Muscle of back (tissue), 13 donors: Measurements from ENCODE around the gene RXRA. TPM values are rescaled to one million over a fixed set of nuclear protein-coding genes. Genes with fewer than 3 reads are reported as not detected.

Experiments used
- DNase-seq, 3 donors: peaks; one replicate each; pipeline versions ENCODE4 v3.0.0 to v3.0.0-alpha.2; 2013
- long read RNA-seq, 9 donors: transcript quantifications; one replicate each; lab custom pipeline, GENCODE V29; 2026
- polyA plus RNA-seq, 10 donors: library from polyadenylated mRNA; unstranded; fragments of 120-200 nt; gene quantifications; one replicate each; pipeline ENCODE4 v1.2.1, GENCODE V29; 2013; ENCODE audit not compliant: insufficient read length in 10 of 10

Gene RXRA
- polyA plus RNA-seq, result 10 to 100 TPM; 23.7 to 46.0 (median 28.1) TPM
- long read RNA-seq, donor 1, partial matches to known transcripts, result 10 of 14 reads
- long read RNA-seq, donor 1, other reads (novel, unspliced or antisense), result 0 of 14 reads
- long read RNA-seq, donor 2, transcript RXRA-202 (10 exons, 1,846 nt), result major isoform, 5 of 5 reads
- long read RNA-seq, donor 2, partial matches to known transcripts, result 0 of 5 reads
- long read RNA-seq, donor 2, other reads (novel, unspliced or antisense), result 0 of 5 reads
- long read RNA-seq, donor 3, result 0 reads
- long read RNA-seq, donor 4, partial matches to known transcripts, result 0 of 3 reads
- long read RNA-seq, donor 4, other reads (novel, unspliced or antisense), result 0 of 3 reads
- long read RNA-seq, donor 5, partial matches to known transcripts, result 5 of 7 reads
- long read RNA-seq, donor 5, other reads (novel, unspliced or antisense), result 0 of 7 reads
- long read RNA-seq, donor 6, transcript RXRA-202 (10 exons, 1,846 nt), result major isoform, 5 of 5 reads
- long read RNA-seq, donor 6, partial matches to known transcripts, result 0 of 5 reads
- long read RNA-seq, donor 6, other reads (novel, unspliced or antisense), result 0 of 5 reads
- long read RNA-seq, donor 7, transcript RXRA-202 (10 exons, 1,846 nt), result major isoform, 5 of 5 reads
- long read RNA-seq, donor 7, partial matches to known transcripts, result 0 of 5 reads
- long read RNA-seq, donor 7, other reads (novel, unspliced or antisense), result 0 of 5 reads
- long read RNA-seq, donor 8, transcript RXRA-202 (10 exons, 1,846 nt), result major isoform, 5 of 5 reads
- long read RNA-seq, donor 8, partial matches to known transcripts, result 0 of 5 reads
- long read RNA-seq, donor 8, other reads (novel, unspliced or antisense), result 0 of 5 reads
- long read RNA-seq, donor 9, result 0 reads

DNA sequence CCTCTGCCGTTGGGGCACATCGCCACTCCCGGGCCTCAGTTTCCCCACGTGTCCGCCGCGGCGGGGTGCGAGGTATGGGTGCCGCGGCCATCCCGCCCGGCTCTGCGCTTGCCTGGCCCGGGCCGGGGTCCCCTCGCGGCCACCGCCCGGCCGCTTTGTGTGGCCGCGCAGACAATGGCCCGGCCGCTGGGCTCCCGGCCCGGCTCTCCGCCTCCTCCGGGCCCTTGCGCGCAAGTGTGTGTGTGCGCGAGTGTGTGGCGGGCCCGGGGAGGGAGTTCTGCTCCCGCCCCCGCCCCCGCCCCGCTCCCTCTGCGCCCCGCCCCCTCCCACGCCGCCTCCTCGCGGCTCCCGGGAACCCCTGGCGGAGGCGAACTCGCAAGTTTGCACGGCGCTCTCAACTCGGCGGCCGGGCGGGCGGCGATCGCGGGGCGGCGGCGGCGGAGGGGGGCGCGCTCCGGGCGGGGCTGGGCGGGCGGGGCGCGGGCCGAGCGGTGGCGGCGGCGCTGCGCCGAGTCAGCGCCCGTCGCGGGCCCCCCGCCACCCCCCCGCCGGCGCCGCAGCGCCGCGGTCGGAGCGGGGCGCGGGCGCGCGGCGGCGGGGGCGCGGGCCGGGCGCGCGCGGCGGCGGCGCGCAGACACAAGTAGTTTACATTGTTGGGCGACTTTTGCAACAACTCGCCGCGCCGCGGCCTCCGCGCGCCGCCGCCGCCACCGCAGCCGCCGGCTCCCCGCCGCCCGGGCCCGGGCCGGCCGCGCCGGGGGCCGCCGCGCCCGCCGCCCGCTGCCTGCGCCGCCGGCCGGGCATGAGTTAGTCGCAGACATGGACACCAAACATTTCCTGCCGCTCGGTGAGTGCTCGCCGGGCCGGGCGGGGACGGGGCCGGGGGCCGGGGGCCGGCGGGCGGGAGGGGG is at the start of gene RXRA:
Gene RXRA, plus strand, starts transcription at position 643 of the 911 bp plus-strand sequence. Its CDS starts 177 bp downstream, at position 820.
- DNase-seq, result peak; percentile 86 to 91 (median 90)

DNA sequence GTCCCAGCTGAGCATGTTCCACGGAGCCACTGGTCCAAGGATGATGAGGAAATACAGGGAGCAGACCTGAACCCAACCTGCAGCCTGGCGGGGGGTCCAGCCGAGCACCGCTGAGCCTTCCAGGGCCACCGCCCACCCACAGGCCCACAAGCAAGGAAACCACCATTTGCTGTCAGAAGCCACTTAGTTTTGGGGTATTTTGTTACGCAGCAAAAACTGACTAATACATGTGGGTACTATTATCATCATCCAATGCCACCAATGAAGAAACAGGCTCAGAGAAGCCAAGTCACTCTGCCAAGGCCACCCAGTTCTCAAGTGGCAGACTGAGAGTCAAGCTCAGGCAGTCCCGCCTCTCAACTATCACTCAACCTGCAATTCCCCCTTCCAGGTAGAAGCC is 48.0 kb upstream of the RXRA start:
- DNase-seq, result no peak

DNA sequence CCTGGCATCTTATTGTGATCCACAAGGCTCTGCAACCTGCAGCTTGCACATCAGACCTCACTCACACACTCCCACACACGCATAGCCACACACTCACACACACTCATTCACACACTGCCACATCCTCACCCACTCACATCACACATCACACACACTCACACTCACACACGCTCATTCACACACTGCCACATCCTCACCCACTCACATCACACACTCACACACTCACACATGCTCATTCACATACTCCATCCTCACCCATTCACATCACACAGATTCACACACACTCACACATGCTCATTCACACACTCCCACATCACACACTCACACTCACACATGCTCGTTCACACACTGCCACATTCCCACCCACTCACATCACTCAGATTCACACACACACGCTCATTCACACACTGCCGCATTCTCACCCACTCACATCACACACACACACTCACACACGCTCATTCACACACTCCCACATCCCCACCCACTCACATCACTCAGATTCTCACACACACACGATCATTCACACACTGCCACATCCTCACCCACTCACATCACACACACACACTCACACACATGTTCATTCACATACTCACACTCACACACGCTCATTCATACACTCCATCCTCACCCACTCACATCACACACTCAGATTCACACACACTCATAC is 47.1 kb upstream of the RXRA start:
- DNase-seq, result no peak

DNA sequence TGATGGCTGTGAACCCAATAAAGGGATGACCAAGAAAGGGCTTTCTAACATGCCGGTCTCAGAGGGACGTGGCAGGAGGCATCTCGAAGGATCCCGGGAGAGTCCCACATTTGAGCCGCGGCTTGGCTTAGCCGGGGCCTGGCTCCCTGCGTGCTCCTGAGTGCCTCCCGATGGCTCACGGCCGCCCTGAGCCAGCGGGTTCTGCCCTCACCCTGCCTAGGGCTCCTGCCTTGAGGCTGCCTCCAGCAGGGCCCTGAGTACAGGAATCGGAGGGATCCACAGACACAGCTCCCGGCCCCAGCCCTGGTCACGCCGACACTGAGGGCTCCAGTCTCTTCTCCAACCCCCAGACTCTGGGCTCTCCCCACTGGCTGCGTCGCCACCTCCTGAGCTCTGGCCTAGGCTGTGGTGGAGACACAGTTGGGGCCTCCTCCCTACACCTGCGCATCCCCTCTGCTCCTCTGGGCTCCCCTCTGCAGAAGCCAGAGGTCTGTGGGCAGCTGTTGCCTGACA is 44.1 kb upstream of the RXRA start:
- no peak for DNase-seq

DNA sequence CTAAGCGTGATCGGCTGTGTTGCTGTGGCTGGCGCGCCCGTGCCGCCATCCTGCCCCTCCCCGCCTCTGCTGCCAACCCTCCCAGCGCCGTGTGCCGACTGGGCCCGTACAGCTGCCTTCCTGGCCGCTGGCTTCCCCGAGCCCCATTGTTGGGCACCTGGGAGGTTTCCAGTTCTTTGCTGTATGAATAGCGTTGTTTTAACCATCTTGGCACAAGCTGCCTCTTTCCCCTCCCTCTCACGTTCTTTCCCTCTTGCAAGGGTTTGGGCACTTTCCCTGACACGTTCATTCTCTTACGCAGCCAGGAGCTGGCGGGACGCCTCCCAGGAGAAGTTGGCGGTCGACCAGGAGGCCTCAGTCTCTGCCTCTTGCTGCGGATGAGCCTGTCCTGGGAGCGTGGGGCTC is 43.1 kb upstream of the RXRA start:
- peak; percentile 56 to 90 (median 84) for DNase-seq

DNA sequence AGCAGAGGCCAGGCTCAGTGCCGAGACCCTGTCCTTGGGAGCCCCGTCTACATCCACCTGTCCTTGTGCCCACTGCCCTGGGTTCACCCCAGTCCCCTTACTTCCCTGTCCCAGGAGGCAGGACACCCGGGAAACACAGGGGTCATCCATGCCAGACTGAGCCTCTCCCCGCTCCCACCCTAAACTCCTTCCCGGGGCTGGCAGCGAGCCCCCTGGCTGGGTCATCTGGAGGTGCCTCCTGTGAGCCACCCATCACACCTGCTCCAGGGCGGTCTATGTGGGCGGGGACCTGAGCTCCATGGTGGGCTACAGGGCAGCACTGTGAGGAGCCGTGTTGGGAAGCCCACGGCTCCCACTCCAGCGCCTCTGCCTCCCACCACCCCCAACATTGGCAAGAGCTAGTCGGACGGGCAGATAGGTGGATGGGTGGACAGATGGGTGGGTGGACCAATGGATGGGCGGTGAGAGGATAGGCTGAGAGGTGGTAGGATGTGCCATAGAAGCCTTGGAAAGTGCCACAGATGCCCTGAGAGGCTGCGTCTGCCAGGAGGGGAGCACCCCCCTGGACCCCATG is 42.5 kb upstream of the RXRA start:
- DNase-seq, result no peak

DNA sequence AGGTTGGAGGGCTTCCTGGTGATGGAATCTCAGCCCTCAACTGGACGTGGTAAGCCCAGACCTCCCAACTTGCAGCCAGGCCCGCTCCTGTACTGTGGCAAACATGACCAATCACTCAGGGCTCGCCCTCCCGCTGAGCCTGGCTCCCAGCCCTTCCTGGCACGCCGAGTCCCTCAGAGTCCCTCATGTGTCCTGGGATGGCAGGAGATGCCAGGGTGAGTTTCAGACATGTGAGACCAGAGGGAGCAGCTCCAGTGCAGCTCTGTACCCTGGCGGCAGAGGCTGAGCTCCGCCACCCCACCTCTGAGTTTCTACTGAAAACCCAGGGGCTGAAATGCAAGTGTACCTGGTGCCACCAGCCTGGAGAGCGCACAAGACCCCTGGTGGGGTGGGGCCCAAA is 42.0 kb upstream of the RXRA start:
- no peak for DNase-seq

DNA sequence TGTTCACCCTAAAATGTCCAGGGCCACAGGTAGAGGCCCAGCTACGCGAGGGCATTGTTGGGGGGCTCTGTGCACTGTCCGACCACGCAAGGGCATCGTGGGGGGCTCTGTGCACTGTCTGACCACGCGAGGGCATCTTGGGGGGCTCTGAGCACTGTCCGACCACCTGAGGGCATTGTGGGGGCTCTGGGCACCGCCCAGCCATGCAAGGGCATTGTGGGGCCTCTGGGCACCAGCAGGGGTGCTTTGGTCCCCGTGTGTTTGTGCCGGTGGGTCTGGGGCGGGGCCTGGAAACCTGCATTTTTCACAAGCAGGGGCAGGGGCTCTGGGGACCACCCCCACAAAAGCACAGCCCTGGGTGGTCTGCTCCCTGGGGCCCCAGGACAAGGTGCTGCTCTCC is 41.5 kb upstream of the RXRA start:
- no peak for DNase-seq

DNA sequence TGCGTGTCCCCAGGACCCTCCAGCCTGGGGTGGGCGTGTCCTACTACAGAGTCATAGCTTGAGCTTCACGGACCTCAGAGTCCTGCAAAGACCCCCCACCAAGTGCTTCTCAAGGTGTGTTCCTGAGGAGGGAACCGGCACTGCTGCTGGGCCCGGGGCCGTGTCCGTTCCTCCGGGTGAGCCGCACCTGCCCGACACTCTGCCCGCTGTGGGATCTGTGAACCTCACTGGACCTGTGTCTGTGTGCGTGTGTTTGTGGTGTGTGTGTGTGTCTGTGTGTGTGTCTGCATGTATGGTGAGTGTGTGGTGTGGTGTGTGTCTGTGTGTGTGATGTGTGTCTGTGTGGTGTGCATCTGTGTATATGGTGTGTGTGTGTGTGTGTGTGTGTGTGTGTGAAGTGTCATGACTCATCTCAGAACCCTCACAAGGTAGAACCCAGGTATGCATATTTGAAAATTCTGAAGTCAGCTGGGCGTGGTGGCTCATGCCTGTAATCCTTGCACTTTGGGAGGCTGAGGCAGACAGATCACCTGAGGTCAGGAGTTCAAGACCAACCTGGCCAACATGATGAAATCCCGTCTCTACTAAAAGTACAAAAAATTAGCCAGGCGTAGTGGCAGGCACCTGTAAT is 40.9 kb upstream of the RXRA start:
- no peak for DNase-seq

DNA sequence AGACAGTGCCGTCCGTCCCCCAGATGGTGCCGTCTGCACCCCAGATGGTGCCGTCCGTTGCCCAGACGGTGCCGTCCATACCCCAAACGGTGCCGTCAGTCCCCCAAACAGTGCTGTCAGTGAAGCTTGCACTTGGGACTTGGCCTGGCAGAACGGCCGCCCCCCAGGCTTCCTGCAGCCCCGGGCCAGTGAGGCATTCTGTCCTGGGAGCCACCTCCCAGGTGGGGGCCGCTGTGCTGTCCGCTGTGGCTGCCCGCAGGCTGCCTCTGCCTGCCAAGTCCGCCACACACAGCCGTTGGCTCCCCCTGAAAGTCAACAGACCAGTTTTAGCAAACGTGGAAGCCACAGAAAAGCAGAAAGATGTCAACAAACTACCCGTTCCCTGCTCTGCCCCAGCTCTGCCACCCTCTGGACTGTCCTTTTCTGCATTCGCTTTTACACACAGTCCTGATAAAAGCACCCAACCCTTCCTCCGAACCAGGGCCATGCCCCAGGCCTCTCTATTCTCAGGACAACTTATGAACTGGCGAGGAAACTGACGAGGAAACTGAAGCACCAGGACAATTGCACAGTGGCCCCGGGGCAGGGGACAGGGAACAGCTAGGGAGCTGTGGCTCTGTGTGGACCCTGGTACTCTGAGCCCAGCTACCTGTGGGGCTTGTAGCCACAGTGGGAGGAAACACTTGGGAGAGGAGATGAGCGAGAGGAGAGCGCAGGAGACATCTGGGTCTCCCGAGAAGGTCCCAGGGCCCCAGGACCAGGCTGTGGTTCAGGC is 39.6 kb upstream of the RXRA start:
- no peak for DNase-seq

DNA sequence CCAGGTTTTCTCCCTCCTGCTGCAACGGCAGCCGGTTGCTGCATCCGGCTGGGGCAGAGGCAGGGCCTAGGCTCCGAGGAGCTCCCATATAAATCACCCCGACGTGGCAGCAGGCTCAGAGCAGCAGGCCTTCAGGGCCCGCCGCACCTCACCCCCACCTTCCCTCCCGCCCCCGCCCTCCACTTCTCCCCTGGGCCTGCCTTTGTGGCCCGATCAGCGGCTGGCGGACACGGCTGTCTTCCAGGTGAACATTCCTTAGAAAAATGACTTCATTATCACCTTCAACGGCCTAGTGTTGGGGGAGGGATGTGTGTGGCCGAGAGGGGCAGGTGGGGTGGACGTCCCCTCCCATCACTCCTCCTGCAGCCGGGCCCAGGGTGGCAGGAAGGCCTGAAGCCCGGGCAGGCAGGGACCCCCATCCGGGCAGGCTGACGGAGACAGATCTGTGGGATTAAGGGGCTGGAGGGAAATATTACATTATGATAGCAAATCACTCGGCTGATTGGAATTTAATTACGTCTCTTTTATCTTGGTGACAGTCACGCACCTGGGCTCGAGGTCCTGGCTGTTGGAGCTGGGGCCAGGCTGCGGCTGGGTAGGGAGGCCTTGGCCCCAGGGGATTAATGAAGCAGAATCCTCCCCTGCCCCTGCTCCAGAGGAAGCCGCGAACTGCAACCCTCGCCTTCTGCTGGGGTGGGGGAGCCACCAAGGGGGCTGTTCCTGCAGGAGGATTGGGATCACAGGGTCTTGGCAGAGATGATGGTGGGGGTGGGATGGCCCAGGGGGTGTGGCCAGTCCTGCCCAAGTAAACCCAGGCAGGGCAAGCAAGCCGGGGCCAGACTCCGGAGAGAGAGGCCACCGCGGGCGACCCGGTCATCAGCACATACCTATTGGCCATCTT is 38.4 kb upstream of the RXRA start:
- DNase-seq, result no peak

DNA sequence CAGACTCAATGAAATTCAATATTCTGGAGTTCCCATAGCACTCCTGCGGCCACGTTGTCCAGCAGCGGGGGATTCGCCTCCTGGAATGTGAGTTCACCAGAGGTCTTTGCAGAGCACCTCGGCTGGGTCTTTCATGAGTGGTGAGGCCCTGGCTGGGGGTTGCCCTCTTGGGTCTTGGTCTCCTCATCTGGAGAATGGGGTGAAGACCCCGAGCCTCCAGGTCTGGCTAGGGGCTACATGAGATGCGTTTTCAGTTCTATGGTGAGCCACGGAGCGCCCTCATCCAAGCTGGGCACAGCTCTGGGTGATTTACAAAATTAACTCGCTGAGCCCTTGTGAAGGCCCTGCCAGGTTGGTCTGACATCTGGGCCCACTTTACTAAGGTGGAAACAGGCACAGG is 37.5 kb upstream of the RXRA start:
- no peak for DNase-seq

DNA sequence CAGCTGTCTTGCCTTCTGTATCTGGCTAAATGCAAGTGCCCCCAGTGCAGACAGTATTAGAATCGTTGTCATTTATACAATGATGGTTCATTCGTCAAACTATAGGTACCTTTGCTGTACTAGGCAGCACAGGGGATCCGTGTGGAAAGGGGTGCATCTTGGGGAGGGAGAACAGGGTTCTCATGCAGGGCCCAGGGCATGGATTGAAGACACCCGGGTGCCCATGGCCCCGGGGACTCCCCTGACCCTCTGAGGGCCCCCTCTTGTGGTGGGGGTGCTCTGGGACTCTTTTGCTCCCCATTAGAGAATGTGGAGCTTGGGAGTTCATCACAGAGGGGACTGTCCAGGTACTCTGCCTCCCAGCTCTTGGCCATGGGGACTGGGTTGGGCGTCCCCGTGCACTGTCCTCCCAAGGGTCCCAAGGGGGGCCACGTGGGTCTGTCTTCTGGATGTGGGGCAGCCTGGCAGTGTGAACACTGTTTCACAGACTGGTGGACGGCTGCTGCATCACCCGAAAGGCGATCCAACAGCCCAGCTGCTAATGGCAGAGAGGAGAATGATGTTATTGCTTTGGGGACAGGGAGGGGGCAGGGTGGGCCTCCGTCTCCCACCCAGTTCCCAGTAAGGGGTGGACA is 36.9 kb upstream of the RXRA start:
- DNase-seq, result no peak

DNA sequence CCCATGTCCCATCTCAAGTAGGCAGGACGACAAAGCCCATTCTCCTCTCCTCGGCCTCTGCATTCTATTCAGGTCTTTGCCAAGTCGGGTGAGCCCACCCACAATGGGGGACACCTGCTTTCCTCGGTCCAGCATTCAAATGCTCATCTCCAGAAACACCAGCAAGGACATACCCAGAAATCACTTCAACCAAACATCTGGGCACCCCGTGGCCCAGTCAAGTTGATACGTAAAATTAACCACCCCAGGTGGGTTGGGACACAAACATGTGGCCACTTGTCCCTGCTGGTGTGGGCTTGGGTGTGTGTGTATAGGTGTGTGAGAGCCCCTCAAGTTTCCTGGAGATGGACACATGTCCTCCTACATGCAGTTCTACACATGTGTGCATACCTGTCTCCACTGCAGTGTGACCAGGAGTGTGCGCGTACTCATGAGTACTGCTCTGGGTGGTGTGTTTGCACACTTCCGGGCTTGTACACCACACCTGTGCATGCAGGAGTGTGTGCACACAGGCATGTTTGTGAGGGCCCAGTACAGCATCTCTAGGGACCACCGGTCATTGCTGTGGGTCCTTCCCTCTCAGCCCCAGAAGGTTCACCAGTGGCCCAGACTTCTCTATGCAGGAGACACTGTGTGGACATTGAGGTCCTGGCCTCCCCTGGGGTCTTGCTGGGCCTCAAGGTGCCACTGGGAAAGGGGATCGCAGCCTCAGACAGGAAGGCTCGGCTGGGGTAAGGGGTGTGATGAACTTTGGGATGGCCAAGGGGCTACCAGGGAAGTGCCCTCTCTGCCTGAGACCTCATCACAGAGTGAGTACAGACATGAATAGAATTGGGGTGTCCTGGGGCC is 35.4 kb upstream of the RXRA start:
- DNase-seq, result no peak

DNA sequence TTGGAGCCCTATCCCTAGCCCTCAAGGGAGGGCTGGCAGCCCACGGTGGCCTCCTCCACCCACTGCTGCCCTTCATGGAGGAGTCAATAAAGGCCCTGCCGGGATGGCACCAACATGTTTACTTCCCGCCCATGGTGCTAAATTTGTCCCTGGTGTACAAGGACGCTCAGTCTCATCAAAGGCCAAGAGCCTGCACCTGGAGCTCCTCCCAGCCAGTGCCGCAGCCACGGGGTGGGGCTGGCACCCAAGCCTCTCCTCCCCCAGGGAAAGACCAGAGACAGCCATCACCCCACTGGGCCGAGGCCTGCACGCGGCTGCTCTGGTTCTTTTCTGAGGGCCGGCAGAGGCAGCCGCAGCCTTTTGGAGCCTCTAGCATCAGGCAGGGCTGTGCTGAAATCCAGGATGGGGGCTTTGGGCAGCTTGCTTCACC is 34.8 kb upstream of the RXRA start:
- no peak for DNase-seq
